MG63 (cell line): Measurements from ENCODE around the gene RTP5. TPM values are rescaled to one million over a fixed set of nuclear protein-coding genes. Genes with fewer than 3 reads are reported as not detected.

Source experiments
- DNase-seq: peaks from one replicate; pipeline ENCODE4 v3.0.0-alpha.2; 2020
- H3K27me3 ChIP-seq: fragments of 250-450 bp; sonication (Bioruptor Pico); 2 replicates; pipeline ENCODE4 v1.5.1; 2020; ENCODE audit warnings: mild to moderate bottlenecking, moderate library complexity
- H3K36me3 ChIP-seq: fragments of 250-450 bp; sonication (Bioruptor Pico); 2 replicates; pipeline ENCODE4 v1.5.1; 2020; ENCODE audit warnings: mild to moderate bottlenecking, moderate library complexity
- H3K4me3 ChIP-seq: fragments of 250-450 bp; sonication (Bioruptor Pico); 2 replicates; pipeline ENCODE4 v1.5.1; 2020; ENCODE audit warnings: mild to moderate bottlenecking, moderate library complexity
- H3K9me3 ChIP-seq: fragments of 250-450 bp; sonication (Bioruptor Pico); 2 replicates; pipeline ENCODE4 v1.5.1; 2020; ENCODE audit warnings: mild to moderate bottlenecking, moderate library complexity
- total RNA-seq: library from RNA; depleted of rRNA; stranded (reverse); fragments of >200 nt; shearing (Covaris generic); gene quantifications from 2 replicates; pipeline ENCODE4 v1.2.3, GENCODE V29; 2014; ENCODE audit warnings: low replicate concordance

The RTP5 gene
- total RNA-seq, 1 experiment from 2014 or later = not detected

DNA sequence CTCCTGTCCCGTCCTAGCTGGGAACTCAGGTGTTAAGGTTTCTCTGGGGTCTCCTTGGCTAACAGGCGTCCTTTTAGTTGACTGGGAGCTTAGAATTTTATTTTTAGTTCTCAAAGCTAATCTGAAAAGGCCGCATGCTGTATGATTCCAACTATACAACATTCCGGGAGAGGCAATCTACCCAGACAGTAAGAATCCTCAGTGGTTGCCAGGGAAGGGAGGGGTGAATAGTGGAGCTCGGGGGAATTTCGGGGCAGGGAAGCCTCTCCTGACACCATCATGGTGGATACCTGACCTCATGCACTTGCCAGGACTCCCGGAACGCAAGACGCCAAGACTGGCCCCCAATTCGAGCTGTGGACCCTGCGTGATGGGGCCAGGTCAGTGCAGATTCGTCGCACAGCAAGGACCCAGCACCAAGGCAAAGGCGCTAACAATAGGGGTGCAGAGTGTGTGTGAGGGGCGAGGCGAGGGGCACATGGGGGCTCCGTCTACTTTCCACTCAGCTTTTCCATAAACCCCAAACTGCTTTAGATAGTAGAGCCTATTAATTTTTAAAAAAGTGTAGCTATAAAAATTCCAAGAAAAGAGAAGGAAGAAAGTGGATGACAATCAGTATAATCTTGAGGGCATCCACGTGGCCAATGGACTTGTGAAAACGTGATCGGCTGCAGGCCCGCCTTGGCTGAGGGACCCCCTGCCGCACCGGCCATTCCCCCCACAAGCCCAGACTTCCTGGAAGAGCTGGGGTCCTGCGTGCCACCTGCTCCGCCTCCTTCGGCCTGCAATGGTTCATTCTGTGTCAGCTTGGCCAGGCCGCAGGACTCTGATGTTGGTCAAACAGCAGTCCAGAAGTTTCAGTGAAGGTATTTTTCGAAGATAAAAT lies 28.1 kb upstream of the RTP5 start:
- no peaks in the 10 kb centered on the region; the same call in none of the 2 replicates for H3K9me3 ChIP-seq
- H3K27me3 ChIP-seq = peaks cover 19% of the 10 kb centered on the region
- no peak for DNase-seq
- no peaks in the 10 kb centered on the region for H3K36me3 ChIP-seq
- no peak overlapping the region for H3K4me3 ChIP-seq

DNA sequence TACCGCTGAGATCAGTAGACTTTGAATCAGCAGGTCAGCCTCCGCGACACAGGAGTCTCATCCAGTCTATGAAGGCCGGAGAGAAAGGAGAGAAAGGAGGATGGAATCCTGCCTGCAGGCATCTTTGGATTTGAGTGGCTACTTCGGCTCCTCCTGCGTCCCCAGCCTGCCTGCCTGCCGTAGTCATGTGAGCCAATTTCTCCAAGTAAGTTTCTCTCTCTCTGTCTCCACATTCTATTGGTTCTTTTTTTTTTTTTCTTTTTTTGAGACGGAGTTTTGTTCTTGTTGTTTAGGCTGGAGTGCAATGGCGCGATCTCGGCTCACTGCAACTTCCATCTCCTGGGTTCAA lies 27.5 kb upstream of the RTP5 start:
- no peaks in the 10 kb centered on the region for H3K36me3 ChIP-seq
- no peaks in the 10 kb centered on the region for H3K9me3 ChIP-seq
- no peak overlapping the region for H3K4me3 ChIP-seq
- DNase-seq = no peak
- peaks cover 13% of the 10 kb centered on the region for H3K27me3 ChIP-seq

DNA sequence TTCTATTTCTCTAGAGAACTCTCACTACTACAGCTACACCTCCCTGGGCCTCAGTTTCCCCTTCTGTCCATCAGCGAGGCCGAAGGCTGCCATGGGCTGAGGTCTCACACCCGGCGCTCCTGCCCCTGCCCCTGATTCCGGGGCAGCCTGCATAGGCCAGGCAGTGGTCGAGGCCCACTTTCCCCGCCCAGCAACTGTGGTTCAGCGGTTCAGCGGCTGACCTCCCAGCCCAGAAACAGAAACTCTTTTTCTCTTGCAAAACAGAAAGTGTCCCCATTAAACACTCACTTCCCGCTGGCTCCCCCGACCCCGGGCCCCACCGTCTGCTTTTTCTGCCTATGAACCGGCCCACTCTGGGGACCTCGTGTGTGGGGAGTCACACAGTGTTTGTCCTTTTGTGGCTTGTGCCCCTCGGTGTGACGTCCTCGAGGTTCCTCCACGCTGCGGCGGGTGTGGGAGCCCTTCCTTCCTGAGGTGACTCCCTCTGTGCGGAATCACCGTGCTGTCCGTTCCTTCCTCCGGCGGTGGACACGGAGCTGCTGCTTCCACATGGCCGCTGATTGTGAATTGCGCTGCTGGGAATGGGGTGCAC lies 26.8 kb upstream of the RTP5 start:
- H3K27me3 ChIP-seq = peaks cover 6% of the 10 kb centered on the region
- no peak for DNase-seq
- no peak overlapping the region for H3K4me3 ChIP-seq
- H3K36me3 ChIP-seq = no peaks in the 10 kb centered on the region
- no peaks in the 10 kb centered on the region for H3K9me3 ChIP-seq

DNA sequence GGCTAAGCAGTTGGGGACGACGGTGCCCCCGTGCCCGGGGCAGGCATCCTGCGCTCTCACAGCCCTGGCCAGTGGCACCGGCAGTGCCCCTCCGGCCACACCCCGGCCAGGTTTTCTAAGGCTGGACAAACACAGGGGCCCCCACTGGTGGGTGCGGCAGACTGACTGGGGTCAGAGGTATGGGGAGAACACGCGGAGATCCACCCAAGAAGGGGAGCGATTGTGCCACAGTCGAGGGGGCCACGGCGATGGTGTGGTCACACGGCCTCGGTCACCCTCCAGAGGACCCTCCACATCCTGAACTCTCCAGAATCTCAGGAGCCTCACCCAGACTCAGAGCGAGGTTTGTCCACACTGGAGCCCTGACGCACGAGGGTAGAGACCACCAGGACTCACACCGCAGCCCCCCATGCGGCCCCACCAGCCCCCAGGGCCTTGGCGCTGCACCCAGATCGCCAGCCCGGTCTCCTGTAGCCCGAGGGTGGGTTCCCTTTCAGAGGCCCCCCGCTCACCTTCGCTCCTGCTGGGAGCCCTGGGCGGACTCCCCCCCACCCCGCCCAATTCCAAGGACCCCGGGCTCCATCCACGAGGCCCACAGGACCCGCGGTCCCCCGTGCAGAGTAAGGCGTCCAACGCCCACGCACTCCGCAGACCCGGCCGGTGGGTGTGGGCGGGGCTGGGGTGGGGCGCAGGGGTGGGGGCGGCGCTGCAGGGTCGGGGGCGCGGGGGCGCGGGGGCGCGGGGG lies 26.0 kb upstream of the RTP5 start:
- no peaks in the 10 kb centered on the region for H3K9me3 ChIP-seq
- H3K4me3 ChIP-seq = no peak overlapping the region
- H3K27me3 ChIP-seq = no peaks in the 10 kb centered on the region; the same call in 1 of the 2 replicates
- H3K36me3 ChIP-seq = no peaks in the 10 kb centered on the region
- no peak for DNase-seq

DNA sequence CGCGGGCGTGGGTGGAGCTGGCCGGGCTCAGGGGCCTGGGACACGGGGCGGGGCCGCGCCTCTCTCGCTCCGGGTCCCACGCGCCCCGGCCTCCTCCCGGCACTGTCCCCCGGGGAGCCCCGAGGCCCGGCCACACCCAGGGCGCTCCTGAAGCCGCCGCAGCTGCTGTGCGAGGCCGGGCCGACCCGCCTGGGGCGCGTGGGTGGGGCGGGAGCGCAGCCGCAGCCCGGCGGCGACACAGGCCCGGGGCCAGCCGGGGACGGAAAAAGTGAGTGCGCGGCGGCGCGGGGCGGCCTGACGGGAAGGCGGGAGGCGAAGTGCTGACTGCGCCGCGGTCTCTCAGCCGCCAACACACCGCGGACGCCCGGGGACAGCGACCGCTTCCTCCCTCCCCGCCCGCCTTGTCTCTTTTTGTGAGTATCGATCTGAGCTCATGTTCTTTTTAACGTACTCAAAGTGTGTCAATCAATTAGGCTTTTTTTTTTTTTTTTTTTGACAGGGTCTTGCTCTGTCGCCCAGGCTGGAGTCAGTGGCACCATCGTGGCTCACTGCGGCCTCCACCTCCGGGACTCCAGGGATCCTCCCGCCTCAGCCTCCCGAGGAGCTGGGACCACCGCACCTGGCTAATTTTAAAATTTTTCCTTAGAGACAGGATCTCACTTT lies 25.3 kb upstream of the RTP5 start:
- H3K27me3 ChIP-seq = no peaks in the 10 kb centered on the region; the same call in 1 of the 2 replicates
- peak overlapping the region; percentile 29 for H3K4me3 ChIP-seq
- H3K9me3 ChIP-seq = no peaks in the 10 kb centered on the region
- H3K36me3 ChIP-seq = no peaks in the 10 kb centered on the region
- DNase-seq = peak; percentile 67

DNA sequence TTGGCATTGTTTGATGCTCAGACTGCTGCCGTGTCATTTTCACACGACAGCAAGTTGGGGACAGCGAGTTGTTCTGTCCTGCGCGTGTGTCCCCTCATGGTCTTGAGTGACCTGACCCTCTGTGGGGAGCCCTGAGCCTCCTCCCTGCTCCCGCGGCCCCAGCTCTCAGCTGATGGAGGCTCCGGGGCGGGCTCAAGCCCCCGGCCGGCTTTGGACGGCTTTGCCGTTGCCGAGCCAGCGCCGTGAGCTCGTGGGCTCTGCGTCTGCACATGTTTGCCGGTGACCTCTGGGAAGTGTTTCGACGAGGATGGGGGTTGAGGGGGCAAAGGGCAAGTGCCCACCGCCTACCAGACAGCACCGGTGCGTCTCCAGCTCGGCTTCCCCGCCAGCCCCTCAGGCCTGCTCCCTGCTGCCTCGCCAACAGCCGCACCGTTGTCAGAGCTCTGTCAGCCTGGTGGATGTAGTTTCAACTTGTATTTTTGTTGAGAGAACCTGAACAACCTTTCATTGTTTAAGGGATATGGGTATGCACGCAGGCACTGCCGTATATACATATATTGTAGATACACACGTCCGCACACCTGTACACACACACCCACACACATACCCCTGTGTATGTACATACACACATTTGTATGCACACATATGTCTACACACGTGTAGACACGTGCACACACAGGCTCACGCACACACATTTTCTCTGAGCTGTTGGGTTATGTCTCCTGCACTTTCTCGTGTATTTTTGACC lies 24.5 kb upstream of the RTP5 start:
- no peaks in the 10 kb centered on the region for H3K36me3 ChIP-seq
- H3K4me3 ChIP-seq = no peak overlapping the region
- no peaks in the 10 kb centered on the region; the same call in 1 of the 2 replicates for H3K27me3 ChIP-seq
- no peaks in the 10 kb centered on the region for H3K9me3 ChIP-seq
- DNase-seq = no peak

DNA sequence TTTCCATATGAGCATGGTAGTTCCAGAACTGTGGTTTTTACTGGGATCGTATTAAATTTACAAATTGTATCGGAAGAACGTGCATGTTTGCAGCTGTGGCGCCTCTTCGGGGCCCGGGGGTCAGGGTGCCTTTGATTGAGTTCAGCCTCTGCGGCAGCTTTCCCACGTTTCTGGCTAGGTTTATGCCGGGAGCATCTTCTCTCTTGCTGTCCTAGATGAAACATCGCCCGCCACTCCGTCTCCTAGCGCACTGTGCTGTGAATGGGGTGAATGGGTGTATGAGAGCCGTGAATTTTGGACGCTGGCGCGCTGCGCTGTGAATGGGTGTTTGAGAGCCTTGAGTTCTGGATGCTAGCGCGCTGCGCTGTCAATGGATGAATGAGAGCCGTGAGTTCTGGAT lies 23.1 kb upstream of the RTP5 start:
- H3K36me3 ChIP-seq = no peaks in the 10 kb centered on the region
- no peak overlapping the region for H3K4me3 ChIP-seq
- H3K27me3 ChIP-seq = no peaks in the 10 kb centered on the region; the same call in 1 of the 2 replicates
- no peaks in the 10 kb centered on the region for H3K9me3 ChIP-seq
- DNase-seq = no peak

DNA sequence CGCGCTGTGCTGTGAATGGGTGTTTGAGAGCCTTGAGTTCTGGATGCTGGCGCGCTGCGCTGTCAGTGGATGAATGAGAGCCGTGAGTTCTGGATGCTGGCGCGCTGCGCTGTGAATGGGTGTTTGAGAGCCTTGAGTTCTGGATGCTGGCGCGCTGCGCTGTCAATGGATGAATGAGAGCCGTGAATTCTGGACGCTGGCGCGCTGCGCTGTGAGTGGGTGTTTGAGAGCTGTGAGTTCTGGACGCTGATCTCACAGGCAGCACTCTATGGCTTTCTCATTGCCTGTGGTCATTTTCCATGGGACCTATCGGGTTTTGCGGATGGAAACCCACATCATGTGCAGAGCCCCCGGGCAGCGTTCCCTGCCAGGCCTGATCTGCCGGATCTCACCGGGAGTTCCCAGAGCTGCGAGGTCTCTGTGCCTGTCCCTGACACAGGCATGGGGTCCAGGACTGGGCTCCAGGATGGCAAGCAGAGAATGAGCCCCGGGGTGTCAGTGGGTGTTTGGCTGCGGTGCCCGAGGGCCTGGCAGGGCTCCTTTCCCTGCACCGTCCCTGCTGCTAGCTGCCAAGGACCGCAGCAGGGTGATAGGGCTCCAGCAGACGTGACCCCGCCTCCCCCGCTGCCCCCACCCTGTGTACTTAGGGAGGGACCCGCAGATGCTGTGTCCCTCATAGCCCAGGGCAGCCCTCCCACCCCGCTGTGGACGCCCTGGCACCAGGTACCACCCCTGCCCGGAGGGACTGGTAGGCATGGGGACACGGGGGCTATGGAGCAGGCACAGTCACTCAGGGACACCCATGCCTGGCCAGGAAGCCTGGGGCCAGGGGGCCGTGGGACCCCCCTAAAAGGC lies 20.5 kb upstream of the RTP5 start:
- no peaks in the 10 kb centered on the region; the same call in 1 of the 2 replicates for H3K27me3 ChIP-seq
- DNase-seq = no peak
- H3K9me3 ChIP-seq = no peaks in the 10 kb centered on the region
- no peaks in the 10 kb centered on the region for H3K36me3 ChIP-seq
- no peak overlapping the region for H3K4me3 ChIP-seq

DNA sequence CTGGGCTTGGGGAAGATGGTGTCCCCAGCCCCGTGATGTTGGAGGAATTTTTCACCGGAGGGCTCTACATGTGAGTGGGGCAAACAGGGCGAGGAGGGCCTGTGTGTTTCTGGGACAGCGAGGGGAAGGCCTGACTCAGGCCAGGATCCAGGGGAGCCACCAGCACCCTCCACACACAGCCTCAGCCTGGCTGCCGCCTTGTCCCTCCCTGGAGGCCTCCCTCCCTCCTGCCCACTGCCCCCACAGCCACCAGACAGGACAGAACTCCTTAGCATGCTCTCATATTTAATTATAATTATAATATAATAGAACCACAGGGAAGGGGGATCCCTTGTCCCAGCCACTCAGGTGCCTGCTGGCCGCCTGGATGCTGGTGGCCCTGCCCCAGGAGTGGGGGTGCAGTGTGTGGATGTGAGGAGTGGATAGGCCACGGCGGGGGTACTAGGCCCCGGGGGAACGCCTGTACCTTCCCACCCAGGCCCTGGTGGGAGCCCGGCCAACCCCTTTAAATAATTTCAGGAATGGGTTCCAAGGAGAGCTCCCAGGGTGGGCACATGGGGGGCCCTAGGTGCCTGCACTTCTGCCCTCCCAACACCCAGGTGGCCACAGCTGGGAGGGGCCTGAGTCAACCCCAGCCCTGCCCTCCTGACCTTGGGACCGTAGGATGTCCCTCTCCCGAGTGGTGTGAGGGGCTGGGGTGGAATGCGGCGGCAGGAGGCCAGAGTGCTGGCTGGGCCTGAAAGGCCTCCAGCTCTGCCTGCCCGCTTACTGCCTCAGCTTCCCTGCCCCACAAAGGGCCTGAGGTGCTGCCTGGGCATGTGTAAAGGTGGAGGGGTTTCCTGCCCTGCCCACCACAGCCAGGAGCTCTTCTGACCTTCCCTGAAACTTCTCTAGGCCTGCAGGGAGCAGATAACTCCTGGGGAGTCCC lies 19.6 kb upstream of the RTP5 start:
- Histone ChIP-seq H3K27me3 (no peaks in the 10 kb centered on the region; the same call in 1 of the 2 replicates), H3K36me3 (no peaks in the 10 kb centered on the region), H3K9me3 (no peaks in the 10 kb centered on the region), H3K4me3 (no peak overlapping the region)
- DNase-seq = no peak

DNA sequence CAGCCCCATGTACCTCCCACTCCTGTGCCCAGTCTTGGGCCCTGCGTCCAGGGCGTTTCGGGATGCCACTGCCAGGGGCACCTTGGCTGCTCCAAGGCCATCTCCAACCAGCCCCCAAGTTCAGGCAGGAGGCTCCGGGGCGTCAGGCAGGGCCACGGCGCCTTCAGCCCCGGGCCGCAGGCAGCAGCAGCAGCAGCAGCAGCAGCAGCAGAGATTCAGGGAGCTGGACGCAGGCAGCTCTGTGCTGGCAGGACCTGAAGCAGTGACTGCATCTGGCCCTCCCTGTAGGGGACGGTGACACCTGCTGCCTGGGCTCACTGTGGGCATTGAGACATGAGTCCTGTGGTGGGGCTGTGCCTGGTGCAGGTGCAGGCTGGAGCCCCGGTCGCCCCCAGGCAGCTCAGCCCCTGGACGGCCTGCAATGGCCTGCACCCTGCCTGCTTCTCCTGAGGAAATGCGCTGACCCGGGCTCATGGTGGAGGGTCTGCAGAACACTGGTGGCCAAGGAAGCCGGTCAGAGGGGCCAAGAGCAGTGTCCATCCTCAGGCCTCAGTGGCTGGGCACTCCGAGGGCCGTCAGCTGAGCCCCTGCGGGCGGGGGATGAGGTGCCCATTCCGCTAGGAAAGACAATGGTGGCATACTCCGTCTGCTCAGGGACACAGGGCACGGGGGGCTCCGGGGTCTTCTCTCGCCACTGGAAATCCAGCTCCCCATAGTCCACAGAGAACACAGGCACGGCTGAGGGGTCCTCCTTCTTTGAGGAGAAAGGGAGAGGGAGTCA lies 18.8 kb upstream of the RTP5 start:
- no peak for DNase-seq

DNA sequence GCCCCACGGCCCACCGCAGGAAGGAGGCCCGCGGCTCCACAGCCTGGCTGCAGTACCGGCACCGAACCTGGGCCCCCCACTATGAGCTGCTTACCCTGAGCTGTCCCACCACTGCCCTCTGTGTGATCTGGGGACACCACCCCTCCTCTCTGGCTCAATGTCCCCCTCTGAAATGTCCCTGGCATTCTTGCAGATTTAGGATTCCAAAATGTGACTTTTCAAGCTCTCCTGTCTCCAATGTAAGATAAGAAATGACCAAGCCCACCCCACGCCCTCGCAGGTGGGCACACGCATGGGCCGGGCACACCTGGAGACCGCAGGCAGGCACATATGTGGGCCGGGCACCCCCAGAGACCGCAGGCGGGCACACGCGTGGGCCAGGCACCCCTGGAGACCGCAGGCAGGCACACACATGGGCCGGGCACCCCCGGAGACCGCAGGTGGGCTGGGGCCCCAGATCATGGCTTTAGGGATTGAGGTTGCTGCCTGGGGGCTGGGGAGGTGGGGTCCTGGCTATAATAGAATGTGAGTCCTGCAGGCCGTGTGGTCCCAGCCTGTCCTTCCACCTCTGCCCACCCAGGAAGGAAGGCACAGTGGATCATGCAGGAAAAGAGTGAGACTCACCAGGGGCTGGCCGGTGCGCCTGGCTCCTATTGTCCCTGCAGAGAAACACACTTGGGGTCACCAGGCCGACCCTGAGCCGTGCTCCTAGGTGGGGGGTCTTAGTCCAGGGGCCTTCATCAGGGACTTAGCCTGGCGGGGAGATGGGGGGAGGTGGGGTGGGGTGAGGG lies 18.0 kb upstream of the RTP5 start:
- no peaks in the 10 kb centered on the region for H3K27me3 ChIP-seq
- no peak for DNase-seq
- no peaks in the 10 kb centered on the region for H3K36me3 ChIP-seq
- H3K4me3 ChIP-seq = no peak overlapping the region
- H3K9me3 ChIP-seq = no peaks in the 10 kb centered on the region

More for the DNA sequence above, 18.8 kb upstream of the RTP5 start:
- H3K27me3 ChIP-seq = no peaks in the 10 kb centered on the region; the same call in 1 of the 2 replicates
- H3K9me3 ChIP-seq = no peaks in the 10 kb centered on the region
- no peak overlapping the region for H3K4me3 ChIP-seq
- H3K36me3 ChIP-seq = no peaks in the 10 kb centered on the region

DNA sequence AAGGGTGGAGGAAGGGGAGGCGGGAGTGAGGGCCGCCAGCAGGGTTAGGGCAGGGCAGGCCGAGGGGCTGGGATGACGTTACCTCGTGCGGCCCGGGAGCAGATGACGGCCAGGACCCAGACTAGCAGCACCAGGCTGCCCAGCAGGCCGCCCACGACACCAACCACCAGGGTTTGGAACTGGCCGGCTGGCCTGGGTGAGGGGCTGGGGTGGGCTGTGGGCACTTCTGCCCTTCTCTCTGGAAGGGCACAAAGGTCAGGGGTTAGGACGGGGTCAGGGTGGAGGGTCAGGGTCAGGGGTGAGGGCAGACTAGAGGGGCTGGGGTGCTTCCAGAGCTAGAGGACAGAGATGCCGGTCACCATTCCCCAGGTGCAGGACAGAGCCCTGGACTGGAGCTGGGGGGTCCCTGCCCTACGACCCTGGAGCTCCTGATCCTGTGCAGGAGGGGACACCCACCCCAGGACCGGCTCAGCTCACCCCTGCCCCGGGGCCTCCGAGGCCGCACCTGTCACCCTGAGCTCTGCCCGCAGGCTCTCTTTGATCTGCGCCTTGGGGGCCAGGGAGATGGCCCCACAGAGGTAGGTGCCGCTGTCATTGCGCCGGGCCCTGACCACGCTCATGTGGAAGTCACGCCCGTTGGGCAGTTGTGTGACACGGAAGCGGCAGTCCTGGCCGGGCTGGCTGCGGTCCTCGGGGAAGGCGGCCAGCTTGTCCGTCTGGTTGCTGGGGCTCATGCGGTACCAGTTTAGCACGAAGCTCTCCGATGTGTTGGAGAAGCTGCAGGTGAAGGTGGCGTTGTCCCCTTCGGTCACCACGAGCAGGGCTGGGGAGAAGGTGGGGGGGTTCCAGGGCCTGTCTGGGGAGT lies 17.2 kb upstream of the RTP5 start:
- no peaks in the 10 kb centered on the region for H3K36me3 ChIP-seq
- no peaks in the 10 kb centered on the region for H3K9me3 ChIP-seq
- H3K4me3 ChIP-seq = no peak overlapping the region
- DNase-seq = no peak
- no peaks in the 10 kb centered on the region for H3K27me3 ChIP-seq
